AG20443 (cell line): ENCODE data around the gene CCT8.

Experiments used
- DNase-seq: peaks from one replicate; pipeline ENCODE4 v3.0.0; 2012; ENCODE audit warnings: low spot score, mixed read lengths

Gene CCT8

GRCh38 chr21:29073222-29074006, at the start of gene CCT8:
Gene CCT8, minus strand, starts transcription at chr21:29073648. Its CDS starts 58 bp downstream, at chr21:29073590.
- DNase-seq, result peak; percentile 99

- DNase-seq, result no peak
These were observed 48.3 kb upstream of the CCT8 start for GRCh38 chr21:29121759-29122158.

- DNase-seq, result no peak
These were observed 44.0 kb upstream of the CCT8 start for GRCh38 chr21:29117372-29117955.

- DNase-seq, result no peak
These were observed 42.5 kb upstream of the CCT8 start for GRCh38 chr21:29115899-29116298.

- DNase-seq, result peak; percentile 61
These were observed 41.5 kb upstream of the CCT8 start for GRCh38 chr21:29114765-29115500.

- peak; percentile 25 for DNase-seq
These were observed 31.8 kb upstream of the CCT8 start for GRCh38 chr21:29105218-29105617.

GRCh38 chr21:29104239-29104708, 30.8 kb upstream of the CCT8 start:
- no peak for DNase-seq

GRCh38 chr21:29102791-29103257, 29.4 kb upstream of the CCT8 start:
- no peak for DNase-seq

- DNase-seq, result no peak
These were observed 24.7 kb upstream of the CCT8 start for GRCh38 chr21:29098156-29098555.

- DNase-seq, result no peak
These were observed 23.0 kb upstream of the CCT8 start for GRCh38 chr21:29096218-29097015.

- DNase-seq, result peak; percentile 34
These were observed 18.9 kb upstream of the CCT8 start for GRCh38 chr21:29092102-29092959.

GRCh38 chr21:29091033-29091432, 17.6 kb upstream of the CCT8 start:
- peak; percentile 76 for DNase-seq

- DNase-seq, result no peak
These were observed 11.8 kb upstream of the CCT8 start for GRCh38 chr21:29085106-29085752.

- no peak for DNase-seq
These were observed 10.9 kb upstream of the CCT8 start for GRCh38 chr21:29084372-29084771.

- DNase-seq, result no peak
These were observed 9.9 kb upstream of the CCT8 start for GRCh38 chr21:29083306-29083705.

GRCh38 chr21:29082046-29082815, 8.8 kb upstream of the CCT8 start:
- DNase-seq, result no peak

GRCh38 chr21:29080454-29080941, 7.0 kb upstream of the CCT8 start:
- no peak for DNase-seq

GRCh38 chr21:29078869-29079767, 5.7 kb upstream of the CCT8 start:
- no peak for DNase-seq
